K562 (cell line): ENCODE measurements around the gene MAP4K1. TPM values are rescaled to one million over a fixed set of nuclear protein-coding genes. Genes with fewer than 3 reads are reported as not detected.

Source experiments
- ATAC-seq: fragments of 200-7000 bp; cut with Tn5 transposase; 3 replicates; pipeline ENCODE4 v1.9.1; 2020; ENCODE audit warnings: moderate library complexity
- BruUV-seq: library from RNA; stranded (reverse); fragments of 400-500 nt; replicated peaks from 2 replicates; lab custom pipeline; 2021; lab: Mats Ljungman, UMichigan
- CTCF ChIA-PET: fragments of 300-600 bp; formaldehyde crosslinking; extraction: SDS; loops from one replicate; lab custom pipeline; 2021; ENCODE audit warnings: low intra/inter-chr PET ratio; lab: Yijun Ruan, JAX
- POLR2A ChIA-PET: fragments of 300-600, 350-650 bp; sonication (Branson Sonifier 250); formaldehyde crosslinking; extraction: SDS; loops from one replicate; lab custom pipeline; 2021; ENCODE audit warnings: antibody characterized with exemption, inconsistent platforms; lab: Yijun Ruan, JAX
- DNase-seq, 4 experiments: peaks; one replicate each; pipeline versions ENCODE4 v3.0.0 to v3.0.0-alpha.2; 2011 to 2018; ENCODE audit warnings: low spot score in 3 of 4, mixed read lengths in 3 of 4; ENCODE audit errors: extremely low read depth in 1 of 4
- FAIRE-seq: peaks from 2 replicates; lab custom pipeline; 2011; peaks lifted over from hg19 to GRCh38; lab: Jason Lieb, UNC
- H2AFZ ChIP-seq: 2 replicates; pipeline ENCODE4 v1.6.0; 2011; ENCODE audit warnings: low read depth, low read length, control low read depth, inconsistent platforms
- H3K27ac ChIP-seq: fragments of 200-600 bp; 3 replicates; pipeline ENCODE4 v1.8.0; 2011; ENCODE audit warnings: low read depth, mild to moderate bottlenecking, control low read depth, inconsistent platforms, low read length, moderate library complexity, mixed read lengths; ENCODE audit errors: extremely low read depth
- H3K27me3 ChIP-seq, 2 experiments: fragments of 300-600 bp in 1 of 2; 2 replicates in 1 of 2; 3 replicates in 1 of 2; pipeline versions ENCODE4 v1.6.0 to v1.8.0; 2011; ENCODE audit warnings: inconsistent platforms in 2 of 2, low read length in 2 of 2, mild to moderate bottlenecking in 1 of 2, mixed read lengths in 1 of 2, moderate library complexity in 1 of 2; ENCODE audit not compliant: control insufficient read depth in 2 of 2, insufficient read depth in 2 of 2
- H3K36me3 ChIP-seq: fragments of 300-600 bp; 3 replicates; pipeline ENCODE4 v1.8.0; 2011; ENCODE audit warnings: mild to moderate bottlenecking, low read length, inconsistent platforms; ENCODE audit not compliant: control insufficient read depth, insufficient read depth
- H3K4me1 ChIP-seq, 2 experiments: fragments of 200-600 bp in 1 of 2; replicated peaks in 1 of 2; 2 replicates in 1 of 2; 3 replicates in 1 of 2; pipeline versions ENCODE4 v1.5.1 to v1.8.0; 2011; ENCODE audit warnings: inconsistent platforms in 2 of 2, low read length in 2 of 2, mild to moderate bottlenecking in 1 of 2, mixed read lengths in 1 of 2, moderate library complexity in 1 of 2; ENCODE audit not compliant: control insufficient read depth in 2 of 2, insufficient read depth in 2 of 2
- H3K4me2 ChIP-seq: 2 replicates; pipeline ENCODE4 v1.6.1; 2011; ENCODE audit warnings: low read length, control low read depth, inconsistent platforms, mixed read lengths; ENCODE audit not compliant: insufficient read depth
- H3K4me3 ChIP-seq: fragments of 200-600 bp; sonication (generic), shearing (Covaris generic); 2 replicates; pipeline ENCODE4 v1.5.1; 2016; ENCODE audit warnings: control low read depth, inconsistent platforms
- H3K79me2 ChIP-seq: fragments of 200-600 bp; 3 replicates; pipeline ENCODE4 v1.8.0; 2011; ENCODE audit warnings: low read length, inconsistent platforms; ENCODE audit not compliant: control insufficient read depth, insufficient read depth
- H3K9ac ChIP-seq, 2 experiments: 2 replicates each; pipeline versions ENCODE4 v1.6.0 to v1.6.1; 2011; ENCODE audit warnings: low read depth in 2 of 2, low read length in 2 of 2, control low read depth in 1 of 2, inconsistent platforms in 1 of 2, mild to moderate bottlenecking in 1 of 2, mixed read lengths in 1 of 2; ENCODE audit not compliant: insufficient read depth in 1 of 2
- H3K9me1 ChIP-seq: one replicate; pipeline ENCODE4 v1.6.0; 2011; ENCODE audit warnings: inconsistent platforms, mild to moderate bottlenecking, low read length, moderate library complexity; ENCODE audit not compliant: control insufficient read depth, insufficient read depth
- H3K9me3 ChIP-seq: replicated peaks from 2 replicates; pipeline ENCODE4 v1.5.1; 2011; ENCODE audit warnings: low read depth, low read length, inconsistent platforms; ENCODE audit not compliant: control insufficient read depth, insufficient read depth
- H4K20me1 ChIP-seq: replicated peaks from 2 replicates; pipeline ENCODE4 v1.6.1; 2011; ENCODE audit warnings: low read length, inconsistent platforms, mixed read lengths; ENCODE audit not compliant: control insufficient read depth, insufficient read depth
- CBFA2T2 ChIP-seq: fragments of 450-650 bp; conservative IDR thresholded peaks from 2 replicates; pipeline ENCODE4 v1.6.1; 2017; ENCODE audit warnings: mild to moderate bottlenecking
- CBFA2T3 ChIP-seq: fragments of 450-650 bp; IDR thresholded peaks from 2 replicates; pipeline ENCODE4 v1.6.1; 2017
- EGR1 ChIP-seq: fragments of 450-650 bp; conservative IDR thresholded peaks from 2 replicates; pipeline ENCODE4 v1.6.1; 2017; ENCODE audit warnings: mild to moderate bottlenecking
- MBD2 ChIP-seq: sonication (generic); IDR thresholded peaks from 2 replicates; pipeline ENCODE4 v1.6.1; 2016; ENCODE audit warnings: low read depth, borderline replicate concordance
- MEIS2 ChIP-seq: fragments of 450-650 bp; IDR thresholded peaks from 2 replicates; pipeline ENCODE4 v1.6.1; 2014; ENCODE audit warnings: mild to moderate bottlenecking; ENCODE audit not compliant: partially characterized antibody
- NFIC ChIP-seq: fragments of 450-650 bp; IDR thresholded peaks from 2 replicates; pipeline ENCODE4 v1.6.1; 2017; ENCODE audit warnings: mild to moderate bottlenecking, inconsistent platforms
- POLR2A ChIP-seq: fragments of 450-650 bp; conservative IDR thresholded peaks from 2 replicates; pipeline ENCODE4 v1.6.1; 2016
- RBFOX2 ChIP-seq: fragments of 200-400 bp; formaldehyde crosslinking; IDR thresholded peaks from 2 replicates; pipeline ENCODE4 v1.6.1; 2017; ENCODE audit warnings: low read depth, mild to moderate bottlenecking, low read length, moderate library complexity
- SIN3A ChIP-seq, 2 experiments: fragments of 150-350 bp in 1 of 2; IDR thresholded peaks; 2 replicates each; pipeline ENCODE4 v1.6.1; 2011 to 2016; ENCODE audit warnings: borderline replicate concordance in 2 of 2, low read depth in 2 of 2, low read length in 2 of 2, mild to moderate bottlenecking in 2 of 2, moderate library complexity in 2 of 2; ENCODE audit not compliant: control insufficient read depth in 1 of 2
- SMARCB1 ChIP-seq: IDR thresholded peaks from 2 replicates; pipeline ENCODE4 v1.6.1; 2011; ENCODE audit warnings: improper control_type of control experiment, low read depth; ENCODE audit not compliant: insufficient read length
- STAT6 ChIP-seq: sonication (generic); formaldehyde crosslinking; IDR thresholded peaks from 2 replicates; pipeline ENCODE4 v1.8.1; 2023; ENCODE audit warnings: mild to moderate bottlenecking, missing genetic modification reagents
- VEZF1 ChIP-seq: fragments of 200-800 bp; sonication (Bioruptor generic); IDR thresholded peaks from 2 replicates; pipeline ENCODE4 v1.6.1; 2017; ENCODE audit warnings: missing genetic modification characterization, missing compliant biosample characterization
- ZFP30 ChIP-seq: fragments of 250-450 bp; sonication (Bioruptor Pico); IDR thresholded peaks from 2 replicates; pipeline ENCODE4 v1.8.0; 2022; ENCODE audit warnings: moderate library complexity, mild to moderate bottlenecking, inconsistent platforms, borderline replicate concordance
- ZNF274 ChIP-seq: IDR thresholded peaks from 2 replicates; pipeline ENCODE4 v1.6.1; 2011; ENCODE audit warnings: low read depth, mild to moderate bottlenecking, low read length, moderate library complexity, borderline replicate concordance
- WGBS: fragments of 100-300 bp; shearing (Covaris generic); methylation state at CpG from one replicate; pipeline ENCODE4 v1.1.6; 2016; ENCODE audit warnings: low coverage, mixed read lengths; ENCODE audit not compliant: insufficient coverage; ENCODE audit errors: missing lambda C conversion rate; 5-methylcytosine and 5-hydroxymethylcytosine counted together
- in situ Hi-C: fragments of 300-500 bp; cut with MboI; formaldehyde crosslinking; loops from 4 replicates; pipeline ENCODE4 v1.15.0; 2018; ENCODE audit warnings: inconsistent platforms, mixed read lengths
- intact Hi-C: fragments of 100-400 bp; cut with micrococcal nuclease; formaldehyde crosslinking; loops from 2 replicates; pipeline ENCODE4 v1.14.2; 2022
- polyA plus RNA-seq, 8 experiments: library from polyadenylated mRNA; depleted of rRNA in 4 of 8; stranded (reverse) in 5 of 8; unstranded in 3 of 8; fragments of >200 nt; fragmentation: Nextera tagmentation in 2 of 8; fragmentation: Illumina TruSeq in 1 of 8; extraction: Ambion mirVana in 2 of 8; extraction: Trizol in 1 of 8; gene quantifications; 2 replicates each; pipeline versions ENCODE4 v1.2.1 to v1.2.3, GENCODE V29; 2011 to 2014; ENCODE audit warnings: inconsistent platforms in 1 of 8, missing spikeins in 1 of 8
- total RNA-seq, 7 experiments: library from RNA; depleted of rRNA in 6 of 7; stranded (reverse); fragments of >200 nt in 6 of 7; fragmentation: Illumina TruSeq in 2 of 7; extraction: Trizol in 2 of 7; gene quantifications; 2 replicates each; pipeline versions ENCODE4 v1.2.1 to v1.2.3, GENCODE V29; 2011 to 2021; ENCODE audit warnings: low replicate concordance in 1 of 7
- TF ChIP-seq, protein P1 (sequence below): fragments of 450-650 bp; IDR thresholded peaks from 2 replicates; pipeline ENCODE4 v1.6.1; 2016
- TF ChIP-seq, protein P2 (sequence below), 2 experiments: IDR thresholded peaks; 2 replicates each; pipeline ENCODE4 v1.6.1; 2011; ENCODE audit warnings: borderline replicate concordance in 1 of 2, control low read depth in 1 of 2, low read depth in 1 of 2, low read length in 1 of 2, mild to moderate bottlenecking in 1 of 2, mixed read lengths in 1 of 2, moderate library complexity in 1 of 2; ENCODE audit not compliant: insufficient read depth in 1 of 2, insufficient read length in 1 of 2, poor library complexity in 1 of 2, severe bottlenecking in 1 of 2; ENCODE audit errors: extremely low read depth in 1 of 2

Gene MAP4K1
- total and polyA plus RNA-seq, 9 of the 15 experiments (the other 6 are each of a cell fraction or from before 2014, with no cell fraction given), result 0.14 to 3.2 (median 0.73) TPM; not detected in 1

GRCh38 chr19:38551450-38551813 is 66.3 kb downstream of the MAP4K1 start:
- FAIRE-seq, result peak; percentile 48
- TF ChIP-seq EGR1, result peak; percentile 84
- TF ChIP-seq CBFA2T3, result peak; percentile 46
- TF ChIP-seq CBFA2T2, result peak; percentile 34
- no peak for TF ChIP-seq STAT6 (CRISPR knock-in tag)
- 0 out of 4 replicates have a peak, but pooled peaks of 1 of the 2 experiments have one; percentile 16 for TF ChIP-seq SIN3A (IDR thresholded peaks at IDR 0.05; ENCODE audit: borderline replicate concordance in 2 of 2, control insufficient read depth in 1 of 2, low read depth in 2 of 2, low read length in 2 of 2)
- TF ChIP-seq VEZF1, result 0 out of 2 replicates have a peak, but pooled peaks have one; percentile 6
- 0 out of 2 replicates have a peak, but pooled peaks have one; percentile 6 for TF ChIP-seq NFIC
- TF ChIP-seq, protein P1, sequence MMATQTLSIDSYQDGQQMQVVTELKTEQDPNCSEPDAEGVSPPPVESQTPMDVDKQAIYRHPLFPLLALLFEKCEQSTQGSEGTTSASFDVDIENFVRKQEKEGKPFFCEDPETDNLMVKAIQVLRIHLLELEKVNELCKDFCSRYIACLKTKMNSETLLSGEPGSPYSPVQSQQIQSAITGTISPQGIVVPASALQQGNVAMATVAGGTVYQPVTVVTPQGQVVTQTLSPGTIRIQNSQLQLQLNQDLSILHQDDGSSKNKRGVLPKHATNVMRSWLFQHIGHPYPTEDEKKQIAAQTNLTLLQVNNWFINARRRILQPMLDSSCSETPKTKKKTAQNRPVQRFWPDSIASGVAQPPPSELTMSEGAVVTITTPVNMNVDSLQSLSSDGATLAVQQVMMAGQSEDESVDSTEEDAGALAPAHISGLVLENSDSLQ, result 0 out of 2 replicates have a peak, but pooled peaks have one; percentile 23
- TF ChIP-seq, protein P2, sequence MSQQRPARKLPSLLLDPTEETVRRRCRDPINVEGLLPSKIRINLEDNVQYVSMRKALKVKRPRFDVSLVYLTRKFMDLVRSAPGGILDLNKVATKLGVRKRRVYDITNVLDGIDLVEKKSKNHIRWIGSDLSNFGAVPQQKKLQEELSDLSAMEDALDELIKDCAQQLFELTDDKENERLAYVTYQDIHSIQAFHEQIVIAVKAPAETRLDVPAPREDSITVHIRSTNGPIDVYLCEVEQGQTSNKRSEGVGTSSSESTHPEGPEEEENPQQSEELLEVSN (IDR thresholded peaks at IDR 0.05; ENCODE audit: borderline replicate concordance in 1 of 2, extremely low read depth in 1 of 2, insufficient read depth in 1 of 2, insufficient read length in 1 of 2, low read depth in 1 of 2, low read length in 1 of 2, poor library complexity in 1 of 2, severe bottlenecking in 1 of 2), result peak in 1 of 2 experiments; percentile 24
- no peak for TF ChIP-seq SMARCB1
- no peak for TF ChIP-seq MBD2
- TF ChIP-seq ZNF274, result no peak
- no peak for TF ChIP-seq ZFP30 (CRISPR knock-in tag)
- TF ChIP-seq MEIS2, result peak; percentile 39
- no peak for TF ChIP-seq RBFOX2
- no peak for TF ChIP-seq POLR2A

More at GRCh38 chr19:38551450-38551813, 66.3 kb downstream of the MAP4K1 start:
- Histone ChIP-seq H3K4me2 (peak overlapping the region; percentile 44), H3K4me3 (no peak overlapping the region), H2AFZ (no peak overlapping the region; the same call in 1 of the 2 replicates), H3K9me1 (no peaks in the 10 kb centered on the region), H3K27ac (no peak overlapping the region; the same call in 2 of the 3 replicates), H3K79me2 (no peaks in the 10 kb centered on the region), H4K20me1 (no peaks in the 10 kb centered on the region), H3K4me1 (peaks cover 11 to 12% of the 10 kb centered on the region in 2 experiments; a peak in 3 of 5 replicates), H3K9ac (peak overlapping the region in 1 of 2 experiments; percentile 73; a peak in 1 of 4 replicates), H3K36me3 (no peaks in the 10 kb centered on the region), H3K27me3 (no peaks in the 10 kb centered on the region), H3K9me3 (no peaks in the 10 kb centered on the region)
- DNase-seq (peak in 2 of 4 experiments; percentile 30 to 61), ATAC-seq (peak; percentile 72)
- intact Hi-C loops, result no loop called here
- in situ Hi-C loops, result no loop called here
- BruUV-seq, result no TSS peak
- POLR2A ChIA-PET, result interaction anchor here (0.6 kb wide), 1 partner anchor 350 kb away, joined by 4 read pairs; no protein-coding TSS in a partner anchor
- 17% methylated on average over 6 of the region's 6 CpGs for WGBS
- CTCF ChIA-PET, result no interaction called here
